ENCODE results near the gene TPCN2.

DNA sequence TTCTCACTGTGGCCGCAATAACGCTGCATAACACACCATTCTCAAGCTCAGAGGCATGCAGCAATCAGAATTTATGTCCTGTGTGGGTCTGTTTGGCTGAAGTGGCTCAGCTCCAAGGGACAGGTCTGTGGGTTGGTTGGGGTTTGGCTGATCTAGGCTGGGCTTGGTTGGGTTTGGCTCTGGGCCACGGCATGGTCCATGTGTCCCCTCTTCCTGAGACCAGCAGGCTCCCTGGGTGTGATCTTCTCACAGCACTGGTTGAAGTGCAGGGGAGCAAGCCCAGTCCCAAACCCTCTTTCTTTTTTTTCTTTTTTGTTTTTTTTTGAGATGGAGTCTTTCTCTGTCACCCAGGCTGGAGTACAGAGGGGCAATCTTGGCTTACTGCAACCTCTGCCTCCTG, 132.0 kb downstream of the TPCN2 start:
- TF ChIP-seq POLR2A (IDR thresholded peaks at IDR 0.05; ENCODE audit: low read depth, low read length) (no peak), TAF1 (IDR thresholded peaks at IDR 0.05; ENCODE audit: borderline replicate concordance, low read depth, low read length) (no peak)
